ENCODE data around the gene CNTNAP2.
"Not testable (repeated sequence)": the region's sequence is repeated elsewhere in the genome, so short reads cannot be mapped to it uniquely, and the experiment has no call there.

The CNTNAP2 gene

DNA sequence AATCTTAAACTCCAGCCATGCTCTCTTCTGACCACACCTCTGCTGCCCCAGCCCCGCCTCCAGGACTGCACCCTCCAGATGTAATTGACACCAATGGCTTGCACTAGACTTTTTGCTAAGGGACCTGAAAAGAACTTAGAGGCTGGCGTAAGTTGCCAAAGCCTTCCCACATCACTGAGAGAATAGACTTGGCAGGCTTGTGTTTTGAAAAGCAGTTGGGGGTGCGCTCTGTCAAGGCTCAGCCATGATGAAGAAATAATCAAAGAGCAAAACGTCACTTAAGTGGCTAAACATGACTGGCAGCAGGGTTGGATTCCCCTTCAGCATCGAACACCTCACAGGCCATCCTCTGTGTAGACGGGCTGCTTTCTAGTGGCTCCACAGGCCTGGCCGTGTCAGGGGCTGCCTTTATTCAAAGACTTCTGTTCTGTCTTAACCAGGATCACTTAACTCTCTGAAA lies 2278.8 kb downstream of the CNTNAP2 start:
- no peak for DNase-seq

DNA sequence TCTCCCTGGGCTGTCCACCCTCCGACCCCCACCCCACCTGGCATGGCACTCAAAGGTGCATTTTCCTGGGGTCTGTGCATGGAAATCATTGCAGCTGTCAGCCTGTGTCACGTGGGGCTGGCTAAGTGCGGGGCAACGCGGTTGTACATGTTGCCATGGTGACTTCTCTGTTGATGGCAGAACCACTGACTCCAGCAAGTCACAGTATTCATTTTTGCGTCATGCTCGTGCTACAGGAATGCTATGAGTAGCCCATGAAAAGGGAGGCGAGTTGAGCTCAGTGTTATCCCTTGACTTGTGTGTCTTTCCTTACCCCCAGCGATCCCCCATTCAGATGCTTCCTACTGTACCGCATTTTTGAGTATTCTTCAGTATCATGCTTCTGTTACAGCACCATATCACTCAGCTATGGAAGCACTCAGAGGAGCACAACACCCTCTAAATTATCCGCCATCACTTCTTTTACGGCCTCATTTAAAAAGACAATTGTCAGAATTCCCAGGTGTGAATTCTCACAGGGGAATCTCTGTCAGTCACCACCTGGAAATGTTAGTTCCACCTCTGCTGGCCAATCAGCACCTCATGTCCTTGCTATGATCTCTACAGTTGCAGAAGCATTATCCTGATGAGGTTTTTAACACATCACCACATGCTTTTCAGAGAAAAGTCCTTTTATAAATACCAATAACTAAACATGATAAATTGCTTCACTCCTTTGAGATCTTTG lies 2279.6 kb downstream of the CNTNAP2 start:
- DNase-seq: no peak

DNA sequence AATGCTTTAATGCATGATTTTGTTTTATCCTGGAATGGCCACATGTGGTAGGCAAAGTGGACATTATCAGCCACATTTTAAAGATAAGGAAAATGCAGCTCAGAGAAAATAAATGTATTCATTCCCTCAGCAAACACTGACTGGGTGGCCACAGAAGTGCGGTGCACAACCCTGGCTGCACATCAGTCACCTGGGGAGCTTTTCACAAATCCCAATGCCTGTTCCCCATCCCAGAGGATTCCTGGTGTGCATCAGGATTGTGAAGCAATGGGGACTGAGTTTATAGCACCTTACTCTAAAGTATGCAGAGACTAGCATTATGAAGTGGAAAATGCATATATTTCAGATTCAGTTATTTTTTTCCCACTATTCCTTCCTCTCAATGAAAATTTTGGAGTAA lies 2280.5 kb downstream of the CNTNAP2 start:
- DNase-seq: no peak

DNA sequence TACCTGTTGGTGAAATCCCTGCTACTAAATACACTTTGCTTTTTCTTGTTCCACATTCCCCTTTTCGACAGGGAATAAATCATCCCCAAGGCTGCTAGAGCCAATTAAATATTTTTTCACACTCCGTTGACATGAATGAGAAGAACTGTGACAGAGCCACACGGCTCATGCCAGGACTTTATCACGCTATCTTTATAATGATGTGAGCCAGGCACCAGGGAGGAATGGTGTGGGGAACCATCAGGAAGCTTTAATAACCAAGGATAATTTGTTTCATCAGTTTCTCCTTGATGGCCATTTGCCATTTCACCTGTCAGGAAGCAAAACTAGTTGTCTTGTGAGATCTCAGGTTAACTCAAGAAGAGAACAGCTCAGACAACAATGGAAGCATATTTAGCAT lies 2280.9 kb downstream of the CNTNAP2 start:
- DNase-seq: no peak

DNA sequence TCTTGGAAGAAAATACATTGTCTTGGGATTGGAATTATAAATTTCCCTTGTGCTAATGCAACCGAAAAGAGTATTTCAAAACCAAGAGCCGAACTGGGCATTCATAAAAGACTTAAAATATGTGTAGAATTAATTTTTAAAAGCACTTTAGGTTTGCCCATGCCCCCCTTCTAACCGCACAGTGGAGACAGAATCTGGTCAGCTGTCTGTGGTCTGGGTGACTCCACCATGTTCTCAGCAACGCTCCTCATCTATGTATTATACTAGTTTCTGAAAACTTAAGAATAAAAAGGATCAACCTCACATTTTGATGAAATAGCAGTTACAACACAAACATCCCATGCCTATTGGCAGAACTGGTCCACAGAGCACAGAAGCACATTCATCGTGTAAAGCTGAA lies 2281.4 kb downstream of the CNTNAP2 start:
- no peak for DNase-seq

DNA sequence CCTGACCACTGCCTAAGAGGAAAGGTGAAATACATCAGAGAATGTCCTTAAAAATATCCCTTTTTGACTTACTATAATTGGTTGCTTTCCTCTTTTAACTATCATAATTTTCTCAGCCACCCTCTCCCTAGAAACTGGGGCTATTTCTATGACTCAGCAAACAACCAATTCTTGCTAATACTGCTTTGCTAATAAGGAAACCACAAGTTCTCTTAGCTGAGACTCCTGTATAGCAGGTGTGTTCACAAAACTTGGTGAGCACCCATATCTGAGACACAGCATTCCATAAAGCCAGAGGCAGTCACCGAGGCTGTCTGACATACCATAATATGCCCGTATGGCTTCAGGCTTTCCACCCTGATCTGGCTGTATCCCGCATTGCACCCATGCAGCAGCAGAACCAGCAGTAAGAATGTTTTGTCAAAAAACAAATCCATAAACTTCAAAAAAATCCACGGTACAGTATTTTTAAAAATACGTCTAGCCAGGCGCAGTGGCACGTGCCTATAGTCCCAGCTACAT lies 2282.3 kb downstream of the CNTNAP2 start:
- no peak for DNase-seq

DNA sequence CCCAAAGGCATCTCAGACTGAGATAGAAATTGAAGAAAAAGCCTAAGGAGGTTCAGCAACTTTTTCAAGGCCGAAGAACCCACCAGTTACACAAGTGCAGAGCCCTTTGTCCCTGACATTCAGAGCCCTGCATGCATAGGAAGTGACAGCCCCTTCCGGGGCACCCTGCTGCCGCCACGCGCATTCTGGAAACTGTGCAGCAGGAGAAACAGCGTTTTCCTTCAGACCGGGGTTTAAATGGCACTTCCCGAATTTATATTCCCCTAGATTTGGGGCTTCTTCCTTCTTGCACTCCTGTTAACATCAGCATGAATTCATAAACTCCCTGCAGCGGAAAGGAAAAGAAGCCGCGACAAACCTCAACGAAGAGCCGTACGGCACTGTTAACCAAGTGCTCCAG lies 2283.5 kb downstream of the CNTNAP2 start:
- no peak for DNase-seq

DNA sequence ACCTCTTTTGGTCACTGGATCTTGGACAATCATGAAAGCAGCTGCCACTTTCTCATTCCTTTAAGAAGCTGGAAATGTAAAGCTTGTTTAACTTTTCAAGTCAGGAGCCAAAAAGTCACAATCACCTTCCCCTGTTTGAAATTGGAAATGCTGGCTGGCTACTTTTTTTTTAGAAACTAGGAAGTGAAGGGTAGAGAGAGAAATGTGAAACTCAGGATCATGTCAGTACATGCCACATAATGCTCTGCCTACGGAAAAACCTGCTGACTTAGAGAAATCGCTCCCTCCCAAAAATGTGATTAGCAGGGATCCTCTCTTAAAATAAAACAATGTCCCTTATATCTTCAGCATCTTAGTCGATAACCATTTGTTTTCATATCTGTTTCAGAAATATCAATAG lies 2285.6 kb downstream of the CNTNAP2 start:
- DNase-seq: no peak

DNA sequence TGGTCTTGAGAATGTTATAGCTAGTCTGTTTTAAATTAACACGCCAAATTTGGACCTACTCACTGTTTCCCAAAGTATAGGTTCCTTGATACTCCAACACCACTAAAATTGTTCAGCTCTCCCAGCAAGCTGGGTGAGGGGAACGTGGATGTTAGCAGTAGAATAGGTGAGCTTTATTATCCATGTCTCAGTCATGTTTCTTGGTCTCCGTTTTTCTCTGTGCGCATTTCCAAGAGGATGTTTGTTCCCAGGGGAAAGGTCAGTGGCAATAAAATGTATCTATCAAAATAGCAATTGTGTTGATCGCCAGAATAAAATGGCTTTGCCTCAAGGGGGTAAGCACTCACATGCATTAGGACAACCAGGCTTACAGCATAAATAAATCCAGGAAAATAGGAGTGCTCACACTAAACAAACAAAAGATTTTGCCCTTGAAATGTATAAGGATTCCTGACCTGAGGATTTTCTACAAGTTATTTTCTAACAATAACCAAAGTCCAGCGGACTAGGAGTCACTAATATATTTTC lies 2286.9 kb downstream of the CNTNAP2 start:
- no peak for DNase-seq

DNA sequence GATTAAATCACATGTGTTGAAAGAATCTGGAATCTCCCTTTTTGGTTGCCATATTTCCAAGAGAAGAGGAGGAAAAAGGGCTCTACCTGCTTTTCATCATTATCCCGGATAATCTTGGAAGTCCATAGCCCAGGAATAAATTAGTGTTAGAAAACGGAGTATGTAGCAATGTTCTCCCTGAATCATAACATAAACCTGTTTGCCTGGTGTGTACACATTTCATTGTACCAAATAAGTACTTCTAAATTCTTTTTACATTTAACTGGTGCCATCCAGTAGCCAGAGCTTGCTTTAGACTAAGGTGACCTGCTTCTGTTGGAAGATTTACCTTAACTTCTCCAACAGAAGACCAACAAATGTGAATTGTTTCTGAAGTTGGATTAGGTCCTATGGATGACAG lies 2291.7 kb downstream of the CNTNAP2 start:
- DNase-seq: no peak

DNA sequence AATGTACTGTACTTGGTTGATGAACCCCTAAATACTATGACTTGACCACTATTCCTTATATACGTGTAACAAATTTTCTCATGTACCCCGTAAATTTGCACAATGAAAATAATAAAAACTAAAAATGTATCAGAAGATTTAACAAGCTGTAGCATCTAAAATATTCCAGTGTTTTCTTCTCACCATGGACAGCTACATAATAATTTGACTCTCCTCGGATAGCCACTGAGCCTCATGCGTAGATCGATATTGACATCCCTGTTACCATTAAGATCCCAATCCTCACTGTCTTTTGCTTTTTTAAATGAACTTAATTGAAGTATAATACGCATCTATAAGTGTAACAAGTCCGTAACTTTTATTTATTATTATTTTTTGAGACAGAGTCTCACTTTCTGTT lies 2294.3 kb downstream of the CNTNAP2 start:
- DNase-seq: no peak

DNA sequence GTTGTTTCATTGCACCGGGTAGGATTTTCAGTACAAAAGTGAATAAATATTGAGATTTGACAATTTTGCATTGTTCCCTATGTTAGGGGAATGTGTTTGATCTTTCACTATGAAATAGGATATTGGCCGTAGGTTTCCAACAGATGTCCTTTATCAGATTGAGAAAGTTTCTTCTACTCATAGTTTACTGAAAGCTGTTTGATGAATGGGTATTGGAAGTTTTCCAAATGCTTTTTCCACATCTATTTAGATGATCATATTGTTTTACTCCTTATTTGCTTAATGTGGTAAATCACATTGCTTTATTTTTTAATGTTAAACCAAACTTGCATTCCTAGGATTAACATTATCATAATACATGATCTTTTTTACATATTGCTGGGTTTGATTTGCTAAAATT lies 2296.1 kb downstream of the CNTNAP2 start:
- DNase-seq: no peak

DNA sequence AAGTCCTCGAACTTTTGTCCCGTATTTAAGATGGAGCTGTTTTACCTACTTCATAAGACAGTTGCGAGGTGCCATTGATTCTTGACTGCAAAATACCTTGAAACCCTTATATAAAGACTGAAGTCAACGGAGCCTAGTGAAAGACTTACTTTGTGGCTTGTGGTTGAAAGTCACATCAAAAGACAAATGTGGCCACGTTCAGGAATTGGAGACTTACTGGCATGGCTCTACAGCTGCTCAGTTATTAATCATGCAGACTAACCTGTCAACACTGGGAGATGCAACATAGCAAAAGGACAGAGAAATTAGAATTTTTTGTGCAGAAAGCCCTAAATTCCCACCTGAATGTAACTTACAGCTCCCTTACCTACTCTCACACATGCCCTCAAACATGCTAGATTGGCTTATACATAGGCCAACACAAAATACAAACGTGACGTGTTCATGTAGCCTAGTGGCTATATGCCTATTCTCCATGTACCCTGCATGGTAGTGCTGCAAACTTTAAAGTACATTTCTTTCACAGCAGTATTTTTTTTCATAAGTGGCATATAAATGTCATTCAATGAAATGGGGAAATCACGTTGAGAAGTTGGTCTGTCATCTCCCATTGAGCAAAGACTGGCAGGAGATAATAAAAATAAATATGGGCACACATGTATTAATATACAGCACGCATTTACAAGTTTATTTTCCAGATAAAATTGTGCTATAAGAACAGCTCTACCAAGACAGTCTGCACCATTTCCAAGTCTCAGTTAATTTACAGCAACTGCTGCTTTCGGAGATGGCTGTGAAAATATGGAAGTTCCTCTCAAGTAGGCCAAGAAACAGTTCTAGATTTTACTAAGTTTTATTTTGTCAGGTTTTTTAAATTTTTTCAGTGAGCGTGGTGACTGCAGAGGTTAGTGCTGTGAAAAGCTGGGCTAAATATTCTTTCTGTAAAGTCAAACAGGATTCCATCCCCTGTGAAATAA lies 2303.5 kb downstream of the CNTNAP2 start:
- no peak for DNase-seq

DNA sequence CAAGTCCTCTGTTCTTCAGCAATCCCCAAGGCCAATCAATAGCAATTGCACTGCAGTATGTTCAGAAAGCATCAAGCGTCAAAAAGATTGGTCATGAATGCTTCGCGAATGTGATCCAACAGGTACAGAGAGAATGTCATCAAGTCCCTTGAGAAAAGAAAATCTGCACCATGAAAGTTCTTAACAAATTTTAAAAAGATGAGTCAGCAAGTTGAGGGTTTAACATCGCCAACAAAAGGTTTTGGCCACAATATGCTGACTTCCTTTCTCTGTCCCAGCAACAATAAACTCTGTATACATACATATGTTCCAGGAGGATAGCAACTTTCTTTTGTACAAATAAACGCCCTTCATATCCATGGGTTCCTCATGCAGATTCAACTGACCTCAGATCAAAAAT lies 2305.4 kb downstream of the CNTNAP2 start:
- DNase-seq: no peak

DNA sequence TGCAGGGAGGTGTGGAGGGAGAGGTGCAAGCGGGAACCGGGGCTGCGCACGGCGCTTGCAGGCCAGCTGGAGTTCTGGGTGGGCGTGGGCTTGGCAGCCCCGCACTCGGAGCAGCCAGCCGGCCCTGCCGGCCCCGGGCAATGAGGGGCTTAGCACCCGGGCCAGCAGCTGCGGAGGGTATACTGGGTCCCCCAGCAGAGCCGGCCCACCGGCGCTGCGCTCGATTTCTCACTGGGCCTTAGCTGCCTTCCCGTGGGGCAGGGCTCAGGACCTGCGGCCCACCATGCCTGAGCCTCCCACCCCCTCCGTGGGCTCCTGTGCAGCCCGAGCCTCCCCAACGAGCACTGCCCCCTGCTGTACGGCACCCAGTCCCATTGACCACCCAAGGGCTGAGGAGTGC lies 2309.8 kb downstream of the CNTNAP2 start:
- not testable (repeated sequence) for DNase-seq

DNA sequence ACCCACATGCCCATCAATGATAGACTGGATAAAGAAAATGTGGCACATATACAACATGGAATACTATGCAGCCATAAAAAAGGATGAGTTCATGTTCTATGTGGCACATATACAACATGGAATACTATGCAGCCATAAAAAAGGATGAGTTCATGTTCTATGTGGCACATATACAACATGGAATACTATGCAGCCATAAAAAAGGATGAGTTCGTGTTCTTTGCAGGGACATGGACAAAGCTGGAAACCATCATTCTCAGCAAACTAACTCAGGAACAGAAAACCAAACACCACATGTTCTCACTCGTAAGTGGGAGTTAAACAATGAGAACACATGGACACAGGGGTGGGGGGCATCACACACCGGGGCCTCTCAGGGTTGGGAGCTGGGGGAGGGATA lies 2314.1 kb downstream of the CNTNAP2 start:
- not testable (repeated sequence) for DNase-seq

DNA sequence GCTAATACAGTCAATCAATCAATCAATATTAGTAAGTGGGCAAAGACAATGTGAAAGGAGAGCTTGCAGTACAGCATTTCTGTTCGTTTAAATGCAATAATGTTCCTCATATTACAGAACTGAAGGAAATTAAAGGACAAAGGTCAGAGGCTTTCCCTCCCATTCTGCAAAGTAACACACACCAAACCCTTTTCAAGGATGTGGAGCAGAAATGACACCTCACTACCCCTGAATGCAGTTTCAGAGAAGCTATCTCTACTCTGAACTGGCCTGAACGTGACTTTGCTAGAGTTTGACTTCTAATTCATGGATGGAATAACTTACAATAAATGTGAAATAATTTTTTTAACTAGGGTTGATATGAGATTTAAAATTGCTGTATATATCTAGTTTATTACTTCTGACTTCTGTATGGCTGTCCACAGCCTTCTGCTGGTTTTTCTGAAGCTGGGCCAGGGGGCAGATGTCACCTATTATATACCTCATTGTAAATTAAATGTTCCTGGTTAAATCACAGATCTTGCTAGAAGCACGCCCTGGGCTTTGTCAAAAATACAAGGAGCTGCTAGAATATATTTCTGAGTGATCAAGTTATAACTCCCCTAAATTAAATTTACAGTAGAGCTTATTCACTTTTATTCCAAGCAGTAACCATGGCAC lies 2317.1 kb downstream of the CNTNAP2 start:
- no peak for DNase-seq

DNA sequence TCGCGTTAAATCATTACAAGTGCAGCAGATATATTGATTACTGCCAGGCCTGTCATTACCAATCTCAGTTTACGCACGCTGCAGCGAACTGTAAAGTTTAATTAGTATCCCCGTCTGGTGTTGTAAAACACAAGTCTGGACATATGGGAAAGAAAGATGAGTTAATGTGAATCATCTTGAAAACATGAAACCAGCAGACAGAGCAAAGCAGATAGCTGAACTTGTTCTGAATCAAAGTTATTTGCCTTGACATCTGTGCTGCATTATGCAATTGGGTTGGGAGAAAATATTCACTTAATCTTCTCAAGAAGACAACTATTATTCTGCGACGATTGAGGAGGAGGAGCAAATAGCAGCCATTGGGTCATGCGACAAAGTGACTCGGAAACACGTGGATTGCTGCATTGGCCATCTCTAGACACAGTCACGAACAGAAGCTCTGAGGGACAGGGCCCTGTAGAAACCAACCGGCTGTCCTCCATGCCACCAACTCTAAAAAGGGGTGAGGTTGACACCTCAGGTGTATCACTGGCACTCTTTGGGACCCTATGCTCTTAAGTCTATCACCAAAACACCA lies 2317.7 kb downstream of the CNTNAP2 start:
- no peak for DNase-seq

DNA sequence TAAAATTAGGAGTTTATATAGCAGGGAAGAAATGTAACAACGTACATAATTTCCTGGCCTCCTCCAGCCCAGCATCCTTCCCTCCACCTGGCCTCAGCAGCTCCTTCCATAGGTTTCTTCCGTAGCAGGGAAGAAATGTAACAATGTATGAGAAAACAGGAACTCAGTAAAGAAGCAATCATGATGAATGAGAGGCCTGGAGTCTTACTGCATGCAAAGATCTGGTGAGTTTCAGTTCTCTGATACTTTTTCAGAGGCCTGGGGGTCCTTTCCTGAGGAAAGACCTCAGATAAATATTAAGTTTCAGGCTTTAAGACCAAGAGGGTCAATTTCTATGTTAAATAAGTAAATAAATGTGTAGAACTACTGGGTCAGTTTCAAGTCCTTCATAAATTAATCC lies 2318.3 kb downstream of the CNTNAP2 start:
- DNase-seq: no peak

DNA sequence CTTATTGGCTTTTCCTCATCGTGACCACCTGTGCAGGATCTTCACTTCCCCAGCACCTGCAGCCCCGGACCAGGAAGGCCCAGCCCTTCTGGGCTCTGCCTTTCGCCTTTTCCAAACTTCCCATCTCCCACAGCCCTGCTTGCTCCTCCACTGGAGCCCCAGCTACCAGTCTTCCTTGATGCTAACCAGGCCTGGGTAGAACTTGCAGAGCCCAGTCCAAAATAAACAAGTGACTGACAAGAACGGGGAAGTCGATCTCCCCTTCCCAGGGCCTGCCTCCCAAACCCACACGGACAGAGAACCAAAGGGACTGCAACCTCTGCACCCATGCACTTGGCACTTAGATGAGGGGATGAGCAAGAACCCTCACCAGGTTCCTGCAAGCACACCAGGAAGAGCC lies 2319.1 kb downstream of the CNTNAP2 start:
- no peak for DNase-seq

DNA sequence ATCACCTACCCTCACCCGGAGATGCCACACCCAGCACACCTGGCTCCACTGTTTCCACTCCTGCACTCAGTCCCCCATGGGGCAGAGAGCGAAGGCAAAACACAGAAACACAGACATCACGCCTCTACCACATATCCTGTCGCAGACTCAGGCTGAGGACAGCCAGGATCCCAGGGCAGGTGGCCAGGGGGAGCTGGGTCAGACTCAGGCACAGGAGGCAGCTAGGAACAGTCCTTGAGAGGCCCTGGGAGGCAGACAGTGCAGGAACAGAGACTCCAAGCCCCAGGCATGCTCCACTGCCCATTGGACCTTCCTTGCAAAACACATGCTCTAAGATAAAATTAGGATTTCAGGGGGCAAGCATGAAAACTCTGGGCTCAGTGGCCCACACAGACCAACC lies 2319.5 kb downstream of the CNTNAP2 start:
- no peak for DNase-seq

DNA sequence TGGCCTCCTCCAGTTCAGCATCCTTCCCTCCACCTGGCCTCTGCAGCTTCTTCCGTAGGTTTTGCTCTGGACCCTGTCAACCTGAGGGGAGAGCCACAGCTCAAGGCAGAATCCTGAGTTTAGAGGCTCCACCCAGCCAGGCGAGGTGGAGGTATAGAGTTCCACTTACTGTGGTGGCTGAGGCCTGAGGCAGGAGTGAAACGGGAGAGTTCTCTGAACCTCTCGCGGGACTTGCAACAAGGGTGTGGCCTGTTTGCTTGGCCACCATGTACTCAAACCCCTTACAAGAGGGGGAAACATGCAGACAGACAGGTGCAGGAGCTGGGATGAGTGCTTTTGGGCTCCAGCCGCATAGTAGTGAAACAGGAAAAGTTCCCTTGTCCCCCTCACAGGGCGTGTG lies 2320.0 kb downstream of the CNTNAP2 start:
- DNase-seq: no peak

DNA sequence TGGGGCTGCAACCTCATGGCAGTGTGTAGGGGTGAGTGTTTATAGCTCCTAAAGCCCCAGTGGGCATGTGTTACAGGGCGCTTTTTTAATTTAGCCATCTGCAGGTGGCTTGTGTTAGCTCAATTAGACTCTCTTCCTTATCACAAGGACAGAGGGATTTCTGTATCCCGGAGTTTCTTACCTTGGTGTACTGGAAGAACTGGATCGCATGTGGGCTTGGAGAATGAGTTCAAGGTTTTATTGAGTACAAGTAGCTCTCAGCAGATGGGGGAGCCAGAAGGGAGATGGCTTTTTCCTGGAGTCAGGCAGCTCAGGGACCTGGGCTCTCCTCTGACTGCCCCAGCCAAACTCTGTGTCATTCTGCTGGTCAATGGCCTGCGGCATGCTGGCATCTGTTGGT lies 2320.4 kb downstream of the CNTNAP2 start:
- no peak for DNase-seq

All from activated naive CD4-positive, alpha-beta T cell treated with anti-CD3 and anti-CD28 coated beads, Interleukin-2, amount 50 U/mL, for 16 hours (primary cell).